Testis (tissue), 2 donors: ENCODE results near the gene ANKS1B.

Source experiments
- CTCF ChIP-seq, 3 experiments: fragments of 450-650 bp in 2 of 3; fragments of 200-600 bp in 1 of 3; sonication (generic) in 1 of 3; IDR thresholded peaks; one replicate each; pipeline ENCODE4 v1.5.1; 2016 to 2019; ENCODE audit warnings: antibody characterized with exemption in 3 of 3, mild to moderate bottlenecking in 2 of 3, moderate library complexity in 1 of 3
- POLR2A ChIP-seq: fragments of 450-650 bp; IDR thresholded peaks from one replicate; pipeline ENCODE4 v1.6.1; 2017; ENCODE audit warnings: antibody characterized with exemption, mild to moderate bottlenecking, moderate library complexity

- TF ChIP-seq CTCF (IDR thresholded peaks at IDR 0.05), result no peak
- no peak for TF ChIP-seq POLR2A
Observed at GRCh38 chr12:99009654-99010296, 975.0 kb downstream of the ANKS1B start.
